Right atrium auricular region (tissue), 2 donors: ENCODE measurements around the gene FGF1. TPM values are rescaled to one million over a fixed set of nuclear protein-coding genes. Genes with fewer than 3 reads are reported as not detected.

Experiments used
- DNase-seq: peaks from one replicate; pipeline ENCODE4 v3.0.0-alpha.2; 2019; ENCODE audit warnings: low spot score
- H3K27ac ChIP-seq, 2 donors: fragments of 200-600 bp; sonication (generic); 1 replicate in 1 of 2; 2 replicates in 1 of 2; pipeline ENCODE4 v1.5.1; 2016 to 2019
- H3K27me3 ChIP-seq, 2 donors: fragments of 200-600 bp; sonication (generic); one replicate each; pipeline versions ENCODE4 v1.5.1 to v1.6.0; 2017 to 2019
- H3K36me3 ChIP-seq: fragments of 200-600 bp; sonication (generic); one replicate; pipeline ENCODE4 v1.5.1; 2016
- H3K4me1 ChIP-seq, 2 donors: fragments of 200-600 bp; sonication (generic); one replicate each; pipeline versions ENCODE4 v1.5.1 to v1.6.0; 2017 to 2019
- H3K4me3 ChIP-seq, 2 donors: fragments of 200-600 bp; sonication (generic); 1 replicate in 1 of 2; 2 replicates in 1 of 2; pipeline ENCODE4 v1.5.1; 2017 to 2019; ENCODE audit warnings: mild to moderate bottlenecking in 1 of 2, moderate library complexity in 1 of 2
- H3K9me3 ChIP-seq, 2 donors: fragments of 200-600 bp; sonication (generic); one replicate each; pipeline ENCODE4 v1.5.1; 2019
- CTCF ChIP-seq, 2 donors: fragments of 200-600 bp; sonication (generic); IDR thresholded peaks; one replicate each; pipeline ENCODE4 v1.5.1; 2019; ENCODE audit warnings: antibody characterized with exemption in 2 of 2
- total RNA-seq, 2 donors: library from RNA; depleted of rRNA; stranded (reverse); fragments of >200 nt; gene quantifications; one replicate each; pipeline ENCODE4 v1.1.0, GENCODE V29; 2016

The FGF1 gene
- total RNA-seq, 2 donors from 2014 or later, result 35.3 to 47.9 TPM

- H3K4me1 ChIP-seq, result peaks cover 0 to 37% of the 10 kb centered on the region in 2 donors
- no peak for TF ChIP-seq CTCF (IDR thresholded peaks at IDR 0.05)
- no peak overlapping the region for H3K4me3 ChIP-seq
- no peaks in the 10 kb centered on the region for H3K36me3 ChIP-seq
- no peaks in the 10 kb centered on the region for H3K27me3 ChIP-seq
- no peak overlapping the region for H3K27ac ChIP-seq
- DNase-seq, result no peak
- no peaks in the 10 kb centered on the region for H3K9me3 ChIP-seq
These were observed 5.2 kb downstream of the FGF1 start for GRCh38 chr5:142680605-142681259.

GRCh38 chr5:142679744-142680143, 6.1 kb downstream of the FGF1 start:
- no peak overlapping the region for H3K27ac ChIP-seq
- peaks cover 0 to 37% of the 10 kb centered on the region in 2 donors for H3K4me1 ChIP-seq
- no peak for DNase-seq
- no peak overlapping the region for H3K4me3 ChIP-seq
- H3K36me3 ChIP-seq, result no peaks in the 10 kb centered on the region
- H3K9me3 ChIP-seq, result no peaks in the 10 kb centered on the region
- no peaks in the 10 kb centered on the region for H3K27me3 ChIP-seq
- TF ChIP-seq CTCF (IDR thresholded peaks at IDR 0.05), result no peak

GRCh38 chr5:142678529-142678928, 7.4 kb downstream of the FGF1 start:
- Histone ChIP-seq H3K4me1 (peaks cover 0 to 37% of the 10 kb centered on the region in 2 donors), H3K27me3 (no peaks in the 10 kb centered on the region), H3K4me3 (no peak overlapping the region), H3K27ac (no peak overlapping the region), H3K36me3 (no peaks in the 10 kb centered on the region), H3K9me3 (no peaks in the 10 kb centered on the region)
- DNase-seq, result no peak
- no peak for TF ChIP-seq CTCF (IDR thresholded peaks at IDR 0.05)

GRCh38 chr5:142677198-142677597, 8.7 kb downstream of the FGF1 start:
- no peaks in the 10 kb centered on the region for H3K9me3 ChIP-seq
- H3K4me1 ChIP-seq, result peaks cover 0 to 33% of the 10 kb centered on the region in 2 donors
- no peak for TF ChIP-seq CTCF (IDR thresholded peaks at IDR 0.05)
- H3K27me3 ChIP-seq, result no peaks in the 10 kb centered on the region
- no peak overlapping the region for H3K27ac ChIP-seq
- H3K36me3 ChIP-seq, result no peaks in the 10 kb centered on the region
- no peak overlapping the region for H3K4me3 ChIP-seq
- no peak for DNase-seq

GRCh38 chr5:142676318-142676717, 9.6 kb downstream of the FGF1 start:
- H3K36me3 ChIP-seq, result no peaks in the 10 kb centered on the region
- H3K27ac ChIP-seq, result no peak overlapping the region
- peaks cover 0 to 33% of the 10 kb centered on the region in 2 donors for H3K4me1 ChIP-seq
- H3K27me3 ChIP-seq, result no peaks in the 10 kb centered on the region
- no peaks in the 10 kb centered on the region for H3K9me3 ChIP-seq
- no peak for TF ChIP-seq CTCF (IDR thresholded peaks at IDR 0.05)
- no peak for DNase-seq
- H3K4me3 ChIP-seq, result no peak overlapping the region
